ENCODE data around the gene INPP5D. TPM values are rescaled to one million over a fixed set of nuclear protein-coding genes. Genes with fewer than 3 reads are reported as not detected.

Gene INPP5D
- total and polyA plus RNA-seq, 2 of the 13 experiments (the other 11 are each of a cell fraction or from before 2014, with no cell fraction given), result 16.7 to 18.0 TPM

DNA sequence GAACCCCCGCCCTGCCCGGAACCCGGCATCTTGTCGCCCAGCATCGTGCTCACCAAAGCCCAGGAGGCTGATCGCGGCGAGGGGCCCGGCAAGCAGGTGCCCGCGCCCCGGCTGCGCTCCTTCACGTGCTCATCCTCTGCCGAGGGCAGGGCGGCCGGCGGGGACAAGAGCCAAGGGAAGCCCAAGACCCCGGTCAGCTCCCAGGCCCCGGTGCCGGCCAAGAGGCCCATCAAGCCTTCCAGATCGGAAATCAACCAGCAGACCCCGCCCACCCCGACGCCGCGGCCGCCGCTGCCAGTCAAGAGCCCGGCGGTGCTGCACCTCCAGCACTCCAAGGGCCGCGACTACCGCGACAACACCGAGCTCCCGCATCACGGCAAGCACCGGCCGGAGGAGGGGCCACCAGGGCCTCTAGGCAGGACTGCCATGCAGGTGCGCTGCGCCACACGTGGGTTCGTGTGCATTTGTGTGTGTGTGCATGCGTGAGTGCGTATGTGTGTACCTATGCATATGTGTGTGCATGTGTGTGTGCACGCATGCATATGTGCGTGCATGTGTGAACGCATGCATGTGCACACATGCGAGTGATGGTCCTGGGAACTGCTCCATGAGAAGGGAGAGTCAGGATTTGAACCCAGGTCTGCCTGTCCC, 144.3 kb downstream of the INPP5D start (continued):
- TF ChIP-seq GTF2F1 (IDR thresholded peaks at IDR 0.05; ENCODE audit: low read length), result no peak
- TF ChIP-seq SRF (IDR thresholded peaks at IDR 0.05; ENCODE audit: low read depth, low read length), result no peak
- no peak for TF ChIP-seq YEATS2 (CRISPR knock-in tag; IDR thresholded peaks at IDR 0.05; ENCODE audit: borderline replicate concordance)
- TF ChIP-seq ZNF512B (CRISPR knock-in tag; IDR thresholded peaks at IDR 0.05; ENCODE audit: borderline replicate concordance), result no peak
- TF ChIP-seq IRF9 (CRISPR knock-in tag; IDR thresholded peaks at IDR 0.05; ENCODE audit: borderline replicate concordance), result no peak
- no peak for TF ChIP-seq ZNF136 (CRISPR knock-in tag; IDR thresholded peaks at IDR 0.05; ENCODE audit: low read depth)

DNA sequence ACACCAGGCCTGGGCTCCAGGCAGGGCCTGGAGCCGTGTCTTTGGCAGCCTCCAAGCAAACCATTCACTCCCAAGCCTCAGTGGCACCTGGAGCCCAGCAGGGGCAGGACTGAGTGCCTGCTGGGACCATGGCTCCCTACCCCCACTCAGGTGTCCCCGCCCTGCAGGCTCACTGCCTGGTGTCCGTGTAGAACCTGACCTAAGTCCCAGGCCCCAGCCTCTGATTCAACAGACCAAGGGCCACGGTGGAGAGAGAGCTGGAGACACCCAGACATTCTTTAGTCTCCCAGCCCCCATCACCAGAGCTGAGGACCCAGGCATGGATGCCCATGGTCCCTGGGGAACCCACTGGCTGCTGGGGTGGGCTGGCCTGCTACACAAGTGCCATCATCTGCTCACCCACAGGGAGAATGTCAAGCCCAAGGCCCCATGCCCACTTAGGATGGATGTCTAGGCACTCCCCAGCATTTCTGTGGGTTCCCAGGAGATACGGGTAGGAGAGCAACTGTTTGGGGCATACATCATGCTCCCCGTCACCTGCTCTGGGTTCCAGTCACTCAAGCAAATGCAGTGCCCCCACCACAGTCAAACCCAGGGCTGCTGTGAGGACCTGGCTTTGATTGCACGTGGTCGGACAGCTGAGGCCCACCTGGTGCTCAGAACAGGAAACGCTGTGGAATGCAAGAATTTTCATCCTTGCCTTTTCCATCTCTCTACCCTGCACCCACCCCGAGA, 148.4 kb downstream of the INPP5D start:
- FAIRE-seq (no peak), DNase-seq (ENCODE audit: low spot score) (peak; percentile 59), ATAC-seq (peak; percentile 78)
- Histone ChIP-seq H4K20me1 (ENCODE audit: insufficient read depth, low read length) (no peaks in the 10 kb centered on the region), H3K36me3 (replicated peaks in 1 of 2; ENCODE audit: control insufficient read depth in 1 of 2, insufficient read depth in 2 of 2, low read length in 2 of 2) (peaks cover 2 to 15% of the 10 kb centered on the region in 2 experiments; a peak in 4 of 5 replicates), H2AFZ (ENCODE audit: low read length) (no peak overlapping the region), H3K9ac (ENCODE audit: insufficient read depth, low read depth, low read length) (no peak overlapping the region), H3K79me2 (ENCODE audit: insufficient read depth, low read length) (no peaks in the 10 kb centered on the region), H3K27me3 (ENCODE audit: control insufficient read depth in 1 of 2, insufficient read depth in 2 of 2, low read length in 2 of 2) (no peaks in the 10 kb centered on the region), H3K4me1 (ENCODE audit: insufficient read depth, low read length) (peaks cover 30% of the 10 kb centered on the region), H3K9me3 (ENCODE audit: low read length) (no peaks in the 10 kb centered on the region), H3K4me3 (replicated peaks in 1 of 3; ENCODE audit: insufficient read depth in 1 of 3, low read depth in 2 of 3, low read length in 3 of 3) (no peak overlapping the region), H3K4me2 (ENCODE audit: low read depth, low read length) (no peak overlapping the region), H3K27ac (ENCODE audit: extremely low read length, insufficient read depth, low read length) (no peak overlapping the region)
- POLR2A ChIA-PET, result no interaction called here
- intact Hi-C loops (cut with micrococcal nuclease; ENCODE audit: unreplicated experiment) (no loop called here), in situ Hi-C loops (cut with HindIII; ENCODE audit: extremely low pct_ligation_motif_present, low pct_unique_long_range_greater_than_20kb) (no loop called here)
- no TSS peak for BruUV-seq (replicated peaks)
- CTCF ChIA-PET (ENCODE audit: low intra/inter-chr PET ratio, low total read pairs), result no interaction called here
- 45% methylated on average over 5 of the region's 10 CpGs for WGBS (ENCODE audit: low lambda C conversion rate)
- TF ChIP-seq ZNF687 (CRISPR knock-in tag; IDR thresholded peaks at IDR 0.05), result peak; percentile 47; the same call in 1 of the 2 replicates
- peak; percentile 62; the same call in 1 of the 2 replicates for TF ChIP-seq ZNF431 (CRISPR knock-in tag; IDR thresholded peaks at IDR 0.05; ENCODE audit: borderline replicate concordance, low read depth)
- no peak for TF ChIP-seq SPEN (CRISPR knock-in tag; IDR thresholded peaks at IDR 0.05; ENCODE audit: low read depth)
- TF ChIP-seq ZBTB7A (CRISPR knock-in tag; IDR thresholded peaks at IDR 0.05), result 0 out of 2 replicates have a peak, but pooled peaks have one; percentile 26
- TF ChIP-seq, protein P1, sequence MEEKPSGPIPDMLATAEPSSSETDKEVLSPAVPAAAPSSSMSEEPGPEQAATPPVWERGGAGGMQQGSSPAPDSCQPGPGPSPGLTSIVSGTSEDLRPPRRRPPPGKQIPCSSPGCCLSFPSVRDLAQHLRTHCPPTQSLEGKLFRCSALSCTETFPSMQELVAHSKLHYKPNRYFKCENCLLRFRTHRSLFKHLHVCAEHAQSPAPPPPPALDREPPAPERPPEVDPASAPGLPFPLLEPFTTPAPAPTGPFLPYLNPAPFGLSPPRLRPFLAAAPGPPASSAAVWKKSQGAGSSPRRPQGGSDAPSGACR (CRISPR knock-in tag; IDR thresholded peaks at IDR 0.05), result no peak
- TF ChIP-seq ISX (CRISPR knock-in tag; conservative IDR thresholded peaks at IDR 0.05), result no peak
